Neuron (in vitro differentiated cells): Measurements from ENCODE around the gene ABLIM2.

Experiments used
- H2AFZ ChIP-seq: one replicate; pipeline ENCODE4 v1.6.1; 2013; ENCODE audit warnings: low read depth, mild to moderate bottlenecking, inconsistent platforms, low read length, moderate library complexity
- H3K27me3 ChIP-seq: one replicate; pipeline ENCODE4 v1.6.1; 2013; ENCODE audit warnings: low read length; ENCODE audit not compliant: insufficient read depth
- H3K36me3 ChIP-seq: one replicate; pipeline ENCODE4 v1.6.1; 2013; ENCODE audit warnings: low read length; ENCODE audit not compliant: insufficient read depth
- H3K4me1 ChIP-seq: one replicate; pipeline ENCODE4 v1.6.1; 2013; ENCODE audit warnings: low read length; ENCODE audit not compliant: insufficient read depth
- H3K4me3 ChIP-seq: 2 replicates; pipeline ENCODE4 v1.5.1; 2013; ENCODE audit warnings: mild to moderate bottlenecking, low read length, moderate library complexity
- H3K9me3 ChIP-seq: one replicate; pipeline ENCODE4 v1.6.1; 2013; ENCODE audit warnings: low read length

Gene ABLIM2

GRCh38 chr4:8067945-8068896 lies 90.4 kb downstream of the ABLIM2 start:
- Histone ChIP-seq H3K4me3 (no peak overlapping the region), H3K4me1 (peaks cover 3% of the 10 kb centered on the region)

DNA sequence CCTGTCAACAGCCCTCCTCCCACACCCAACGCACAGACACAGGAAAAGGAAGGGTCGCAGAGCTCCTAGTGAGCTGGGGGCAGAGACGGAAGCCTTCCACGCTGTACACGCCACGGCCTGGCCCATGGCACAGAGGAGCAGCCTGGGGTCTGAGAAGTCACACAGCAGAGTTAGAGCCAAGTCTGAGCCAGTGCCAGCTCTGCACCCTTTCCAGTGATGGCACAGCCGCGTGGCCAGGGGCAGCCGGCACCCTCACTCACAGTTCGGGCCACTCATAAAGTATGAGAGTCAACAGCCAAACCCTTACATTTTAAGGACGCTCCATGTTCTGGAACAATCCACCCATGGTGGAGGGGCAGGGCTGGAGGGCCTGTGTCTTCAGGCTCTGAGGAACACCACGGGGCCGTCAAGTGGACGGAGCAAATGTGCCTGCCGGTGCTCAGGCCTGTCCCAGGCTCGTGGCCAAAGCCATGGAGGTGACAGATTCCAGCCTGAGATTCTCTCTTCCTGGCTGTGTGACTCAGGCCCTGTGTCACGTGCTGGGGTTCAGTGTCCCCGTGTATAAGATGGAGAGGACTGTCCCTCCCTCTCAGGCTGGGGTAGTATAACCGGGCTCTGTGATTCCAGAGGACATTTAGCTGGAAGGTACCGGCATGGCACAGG lies 91.2 kb downstream of the ABLIM2 start:
- H3K36me3 ChIP-seq = no peaks in the 10 kb centered on the region
- H3K4me3 ChIP-seq = no peak overlapping the region
- H2AFZ ChIP-seq = no peak overlapping the region
- H3K4me1 ChIP-seq = peaks cover 3% of the 10 kb centered on the region
- peaks cover 37% of the 10 kb centered on the region for H3K27me3 ChIP-seq
- H3K9me3 ChIP-seq = peaks cover 6% of the 10 kb centered on the region

More at GRCh38 chr4:8067945-8068896, 90.4 kb downstream of the ABLIM2 start:
- Histone ChIP-seq H2AFZ (no peak overlapping the region), H3K27me3 (peaks cover 45% of the 10 kb centered on the region), H3K9me3 (peaks cover 5% of the 10 kb centered on the region), H3K36me3 (no peaks in the 10 kb centered on the region)

DNA sequence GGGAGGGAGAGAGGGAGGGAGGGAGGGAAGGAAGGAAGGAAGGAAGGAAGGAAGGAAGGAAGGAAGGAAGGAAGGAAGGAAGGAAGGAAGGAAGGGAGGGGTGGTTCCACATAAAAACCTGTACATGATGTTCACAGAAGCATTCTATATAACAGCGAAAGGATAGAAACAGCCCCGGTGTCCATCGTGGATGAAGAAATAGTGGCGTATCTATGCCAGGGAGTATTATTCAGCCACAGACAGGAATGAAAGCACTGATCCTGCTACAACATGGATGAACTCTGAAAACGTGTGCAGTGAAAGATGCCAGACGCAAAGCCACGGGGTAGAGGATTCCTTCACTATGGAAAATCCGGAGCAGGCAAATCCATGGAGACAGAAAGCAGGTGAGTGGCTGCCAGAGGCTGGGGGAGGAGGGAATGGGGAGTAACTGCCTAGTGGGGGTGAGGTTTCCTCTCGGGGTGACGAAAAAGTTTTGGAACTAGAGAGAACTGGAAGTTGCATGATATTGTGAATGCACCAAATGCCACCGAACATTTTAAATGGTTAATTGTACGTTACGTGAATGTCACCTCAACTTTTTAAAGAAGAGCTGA lies 92.2 kb downstream of the ABLIM2 start:
- Histone ChIP-seq H3K4me1 (peaks cover 3% of the 10 kb centered on the region), H3K4me3 (no peak overlapping the region), H3K36me3 (no peaks in the 10 kb centered on the region), H3K9me3 (peaks cover 6% of the 10 kb centered on the region), H2AFZ (no peak overlapping the region), H3K27me3 (peaks cover 27% of the 10 kb centered on the region)

DNA sequence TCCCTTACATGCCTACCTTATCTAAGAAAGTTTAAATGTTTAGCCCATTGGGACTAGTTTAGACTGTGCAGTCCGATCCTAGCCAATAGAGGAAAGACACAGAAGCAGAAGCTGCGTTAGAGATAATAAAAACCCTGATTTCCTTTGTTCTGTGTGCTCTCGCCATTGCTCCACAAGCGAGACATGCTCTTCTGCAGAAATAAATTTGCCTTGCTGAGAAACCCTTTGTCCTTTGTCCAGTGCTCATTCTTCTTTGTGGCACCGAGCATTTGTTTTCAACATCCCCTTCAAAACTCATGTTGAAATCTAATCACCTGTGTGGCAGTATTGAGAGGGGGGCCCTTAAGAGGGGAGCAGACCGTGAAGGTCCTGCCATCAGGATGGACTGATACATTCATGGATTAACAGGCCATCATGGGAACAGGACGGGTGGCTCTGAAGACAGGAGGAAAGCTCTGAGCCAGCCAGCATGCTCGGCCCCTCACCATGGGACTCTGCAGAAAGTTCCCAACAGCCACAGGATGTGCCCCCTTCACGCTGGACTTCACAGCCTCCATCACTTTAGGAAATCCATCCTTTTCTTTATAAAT lies 94.5 kb downstream of the ABLIM2 start:
- Histone ChIP-seq H3K27me3 (peaks cover 5% of the 10 kb centered on the region), H2AFZ (no peak overlapping the region), H3K4me3 (no peak overlapping the region), H3K4me1 (no peaks in the 10 kb centered on the region), H3K9me3 (peaks cover 8% of the 10 kb centered on the region), H3K36me3 (no peaks in the 10 kb centered on the region)

- Histone ChIP-seq H3K4me3 (no peak overlapping the region), H3K9me3 (peaks cover 8% of the 10 kb centered on the region), H3K27me3 (peaks cover 2% of the 10 kb centered on the region), H3K4me1 (no peaks in the 10 kb centered on the region), H2AFZ (no peak overlapping the region), H3K36me3 (no peaks in the 10 kb centered on the region)
Measured at GRCh38 chr4:8061573-8061972, 97.0 kb downstream of the ABLIM2 start.

DNA sequence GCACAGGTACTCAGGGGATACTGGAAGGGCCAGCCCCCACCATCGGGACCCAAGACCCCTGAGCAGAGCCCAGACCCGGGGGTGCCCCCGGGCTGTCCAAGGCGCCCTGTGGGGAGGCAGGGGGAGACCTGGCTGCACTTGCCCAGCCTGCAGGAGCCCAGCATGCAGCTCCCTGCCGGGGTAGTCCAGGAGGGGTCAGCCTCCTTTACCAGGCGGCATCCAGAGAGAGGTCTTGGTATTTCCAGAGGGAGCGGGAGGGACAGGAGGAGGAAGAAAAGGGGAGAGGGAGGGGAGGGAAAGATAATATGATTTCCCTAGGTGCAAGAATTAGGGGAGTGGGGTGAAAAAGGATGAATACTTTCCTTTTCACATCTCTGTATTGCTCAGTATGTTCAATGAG lies 97.5 kb downstream of the ABLIM2 start:
- peaks cover 2% of the 10 kb centered on the region for H3K27me3 ChIP-seq
- H2AFZ ChIP-seq = no peak overlapping the region
- H3K36me3 ChIP-seq = no peaks in the 10 kb centered on the region
- H3K4me1 ChIP-seq = no peaks in the 10 kb centered on the region
- no peak overlapping the region for H3K4me3 ChIP-seq
- peaks cover 8% of the 10 kb centered on the region for H3K9me3 ChIP-seq

GRCh38 chr4:8060632-8061031 lies 98.0 kb downstream of the ABLIM2 start:
- H3K9me3 ChIP-seq = peaks cover 8% of the 10 kb centered on the region
- H3K4me1 ChIP-seq = no peaks in the 10 kb centered on the region
- no peak overlapping the region for H2AFZ ChIP-seq
- no peaks in the 10 kb centered on the region for H3K36me3 ChIP-seq
- no peak overlapping the region for H3K4me3 ChIP-seq
- peaks cover 2% of the 10 kb centered on the region for H3K27me3 ChIP-seq

GRCh38 chr4:8058031-8058479 lies 100.6 kb downstream of the ABLIM2 start:
- H3K4me3 ChIP-seq = no peak overlapping the region
- H3K4me1 ChIP-seq = no peaks in the 10 kb centered on the region
- H2AFZ ChIP-seq = no peak overlapping the region
- peaks cover 9% of the 10 kb centered on the region for H3K9me3 ChIP-seq
- H3K27me3 ChIP-seq = peaks cover 2% of the 10 kb centered on the region
- H3K36me3 ChIP-seq = no peaks in the 10 kb centered on the region

- no peaks in the 10 kb centered on the region for H3K4me1 ChIP-seq
- peaks cover 9% of the 10 kb centered on the region for H3K9me3 ChIP-seq
- no peaks in the 10 kb centered on the region for H3K36me3 ChIP-seq
- H3K4me3 ChIP-seq = no peak overlapping the region
- H3K27me3 ChIP-seq = peaks cover 2% of the 10 kb centered on the region
- H2AFZ ChIP-seq = no peak overlapping the region
Measured at GRCh38 chr4:8055206-8055605, 103.4 kb downstream of the ABLIM2 start.

DNA sequence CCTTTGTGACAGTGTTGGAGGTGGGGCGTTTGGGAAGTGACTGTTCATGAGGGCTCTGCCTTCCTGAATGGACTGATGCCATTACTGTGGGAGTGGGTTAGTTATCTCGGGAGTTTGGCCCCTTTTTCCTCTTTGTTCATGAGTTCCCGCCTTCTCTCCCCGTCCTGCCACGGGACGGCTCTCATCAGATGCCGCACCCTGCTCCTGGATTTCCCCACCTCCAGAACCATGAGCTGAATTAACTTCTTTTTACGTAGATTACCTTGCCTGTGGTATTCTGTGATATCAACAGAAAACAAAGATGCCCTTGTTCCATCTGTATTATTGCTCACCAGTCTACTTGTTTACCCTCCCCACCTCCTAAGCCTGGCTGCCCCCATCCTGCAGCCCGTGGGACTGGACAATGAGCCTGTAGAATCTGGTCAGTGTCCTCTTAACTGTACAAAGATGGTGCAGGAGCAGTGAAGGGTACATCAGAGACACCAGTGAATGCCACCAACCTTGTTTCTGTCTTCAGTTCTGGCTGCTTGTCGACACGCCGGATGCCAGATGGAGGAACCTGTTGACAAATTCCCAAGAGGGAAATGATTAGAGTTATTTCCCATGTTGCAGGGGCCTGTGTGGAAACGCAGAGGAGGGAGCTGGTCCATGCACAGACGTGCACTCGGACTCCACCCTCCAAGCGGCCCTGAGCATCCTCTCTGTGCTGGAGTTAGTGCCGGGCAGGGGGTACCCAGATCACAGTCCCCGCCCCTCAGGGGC lies 104.7 kb downstream of the ABLIM2 start:
- no peak overlapping the region for H3K4me3 ChIP-seq
- H3K9me3 ChIP-seq = peaks cover 6% of the 10 kb centered on the region
- no peaks in the 10 kb centered on the region for H3K36me3 ChIP-seq
- no peaks in the 10 kb centered on the region for H3K4me1 ChIP-seq
- H3K27me3 ChIP-seq = no peaks in the 10 kb centered on the region
- H2AFZ ChIP-seq = no peak overlapping the region

- Histone ChIP-seq H3K36me3 (no peaks in the 10 kb centered on the region), H3K9me3 (peaks cover 6% of the 10 kb centered on the region), H3K4me1 (no peaks in the 10 kb centered on the region), H3K27me3 (peaks cover 4% of the 10 kb centered on the region), H2AFZ (no peak overlapping the region), H3K4me3 (no peak overlapping the region)
Measured at GRCh38 chr4:8052160-8052691, 106.4 kb downstream of the ABLIM2 start.

DNA sequence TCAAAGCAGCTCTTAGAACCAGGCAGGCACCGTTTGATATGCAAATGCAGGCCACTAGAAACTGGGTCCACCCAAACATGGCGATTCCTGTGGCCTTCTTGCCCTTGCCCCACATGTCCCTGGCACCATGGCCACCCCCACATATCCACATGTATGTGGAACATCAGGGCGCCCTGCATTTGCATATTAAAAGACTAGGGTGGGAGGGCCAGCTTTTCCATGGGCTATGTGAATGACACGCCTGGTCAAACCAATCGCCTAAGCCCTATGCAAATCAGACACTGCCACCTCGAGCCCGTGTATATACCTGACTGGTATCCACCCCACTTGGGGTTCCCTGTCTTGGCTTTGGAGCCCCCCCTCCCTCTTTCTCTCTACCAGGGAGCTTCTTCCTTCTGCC lies 107.0 kb downstream of the ABLIM2 start:
- Histone ChIP-seq H3K4me3 (no peak overlapping the region), H3K4me1 (no peaks in the 10 kb centered on the region), H2AFZ (no peak overlapping the region), H3K36me3 (no peaks in the 10 kb centered on the region), H3K9me3 (peaks cover 6% of the 10 kb centered on the region), H3K27me3 (peaks cover 10% of the 10 kb centered on the region)
